Right lung (tissue), 5 donors: ENCODE measurements around the gene FXN. TPM values are rescaled to one million over a fixed set of nuclear protein-coding genes. Genes with fewer than 3 reads are reported as not detected.
"Not testable (repeated sequence)": the region's sequence is repeated elsewhere in the genome, so short reads cannot be mapped to it uniquely, and the experiment has no call there.

ENCODE experiments used
- DNase-seq, 2 donors: peaks; one replicate each; pipeline ENCODE4 v3.0.0-alpha.2; 2013
- polyA plus RNA-seq, 5 donors: library from polyadenylated mRNA; unstranded; fragments of 120-200 nt; gene quantifications; one replicate each; pipeline versions ENCODE4 v1.2.1 to v1.2.3, GENCODE V29; 2013; ENCODE audit warnings: inconsistent platforms in 1 of 5, low replicate concordance in 1 of 5; ENCODE audit not compliant: insufficient read length in 5 of 5, insufficient read depth in 1 of 5

FXN gene
- polyA plus RNA-seq, 5 donors: 21.3 to 25.5 (median 24.6) TPM

DNA sequence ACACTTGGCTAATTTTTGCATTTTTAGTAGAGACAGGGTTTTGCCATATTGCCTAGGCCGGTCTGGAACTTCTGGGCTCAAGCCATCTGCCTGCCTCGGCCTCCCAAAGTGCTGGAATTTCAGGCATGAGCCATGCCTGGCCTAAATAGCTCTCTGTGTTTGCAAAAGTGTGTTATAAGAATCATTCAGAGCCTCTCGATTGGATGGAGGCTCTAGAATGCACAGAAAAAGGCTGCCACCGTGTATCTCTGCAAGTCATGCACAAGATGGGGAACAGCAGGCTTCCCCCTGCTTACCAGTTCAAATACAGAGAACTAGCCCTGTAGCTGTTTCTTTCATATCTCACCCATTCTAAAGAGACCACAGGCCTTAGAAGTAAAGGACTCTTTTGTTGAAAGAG, 28.3 kb downstream of the FXN start:
- DNase-seq: no peak

DNA sequence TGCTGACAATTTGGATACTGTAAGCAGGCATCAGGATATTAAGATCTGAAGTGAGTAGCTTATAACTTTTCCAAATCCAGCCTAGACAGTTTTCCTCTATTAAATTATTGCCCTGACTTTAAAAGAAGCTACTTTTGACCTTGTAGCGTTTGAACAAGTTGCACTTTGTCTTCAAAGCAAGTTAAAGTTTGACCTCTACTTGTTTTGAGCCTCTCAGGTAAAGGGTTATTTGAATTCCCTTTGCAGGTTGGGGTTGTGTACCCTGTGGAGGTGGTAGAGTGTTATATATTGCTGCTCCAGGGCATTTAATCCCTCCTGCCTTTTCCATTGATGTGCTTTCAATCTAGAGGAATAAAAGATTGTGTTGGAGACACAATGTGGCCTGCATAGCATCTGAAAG, 30.1 kb downstream of the FXN start:
- no peak for DNase-seq

DNA sequence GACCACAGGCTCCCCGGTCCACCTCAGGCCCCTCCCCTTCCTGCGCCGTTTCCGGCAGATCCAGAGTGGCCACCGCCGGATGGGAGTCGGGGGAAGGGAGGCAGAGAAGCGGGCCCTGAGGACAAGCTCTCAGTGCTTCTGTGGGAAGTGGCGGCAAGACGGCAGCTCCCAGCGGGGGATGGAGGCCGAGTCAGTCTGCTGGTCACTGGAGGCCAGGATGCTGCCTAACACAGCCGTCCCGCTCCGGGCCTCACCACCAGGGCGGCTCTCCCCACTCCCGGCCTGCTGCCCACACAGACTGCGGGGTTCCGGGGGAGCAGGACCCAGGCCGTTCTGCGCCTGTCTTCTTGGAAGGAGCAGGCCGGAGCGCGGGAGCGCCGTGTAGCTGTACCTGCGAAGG, 31.4 kb downstream of the FXN start:
- no peak for DNase-seq

DNA sequence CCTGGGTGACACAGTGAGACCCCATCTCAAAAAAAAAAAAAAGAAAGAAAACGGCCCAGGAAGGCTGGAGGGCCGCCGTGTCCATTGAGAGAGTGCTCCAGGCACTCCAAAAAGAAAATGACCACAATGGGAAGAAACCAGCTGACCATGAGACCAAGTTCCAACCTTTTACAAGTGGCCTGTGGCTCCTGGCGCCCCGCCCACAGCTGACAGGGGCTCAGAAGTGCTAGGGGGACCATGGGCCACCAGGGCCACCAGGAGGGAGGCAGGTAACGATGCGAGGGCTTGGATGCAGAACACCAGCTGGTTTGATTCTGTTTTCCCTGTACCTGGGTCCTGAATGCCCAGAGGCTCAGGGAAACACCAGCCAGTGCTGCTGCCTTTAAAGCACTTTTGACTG, 34.6 kb downstream of the FXN start:
- DNase-seq: no peak

DNA sequence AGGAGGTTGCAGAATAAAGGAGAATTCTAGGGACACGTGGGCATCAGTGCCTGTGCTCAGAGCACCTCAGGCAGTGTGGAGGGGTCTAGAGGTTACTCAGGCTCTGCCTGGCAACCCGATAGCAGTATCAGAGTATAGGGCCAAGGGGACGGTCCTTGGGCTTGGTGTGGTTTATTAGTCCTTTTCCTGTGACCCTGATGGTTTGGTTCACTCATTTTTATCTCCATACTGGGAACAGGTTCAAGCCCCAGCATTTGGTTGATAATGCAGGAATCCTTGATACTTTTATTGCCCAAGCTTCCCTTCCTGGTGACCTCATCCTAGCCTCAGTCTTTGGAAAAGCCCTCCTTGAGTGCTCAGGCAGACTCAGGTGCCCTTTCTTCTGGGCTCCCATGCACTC, 35.5 kb downstream of the FXN start:
- DNase-seq: no peak

DNA sequence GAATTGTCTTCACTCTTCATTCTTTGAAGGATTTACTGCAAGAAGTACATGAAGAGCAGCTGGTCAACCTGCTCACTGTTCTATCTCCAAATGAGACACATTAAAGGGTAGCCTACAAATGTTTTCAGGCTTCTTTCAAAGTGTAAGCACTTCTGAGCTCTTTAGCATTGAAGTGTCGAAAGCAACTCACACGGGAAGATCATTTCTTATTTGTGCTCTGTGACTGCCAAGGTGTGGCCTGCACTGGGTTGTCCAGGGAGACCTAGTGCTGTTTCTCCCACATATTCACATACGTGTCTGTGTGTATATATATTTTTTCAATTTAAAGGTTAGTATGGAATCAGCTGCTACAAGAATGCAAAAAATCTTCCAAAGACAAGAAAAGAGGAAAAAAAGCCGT, 37.6 kb downstream of the FXN start:
- DNase-seq: no peak

DNA sequence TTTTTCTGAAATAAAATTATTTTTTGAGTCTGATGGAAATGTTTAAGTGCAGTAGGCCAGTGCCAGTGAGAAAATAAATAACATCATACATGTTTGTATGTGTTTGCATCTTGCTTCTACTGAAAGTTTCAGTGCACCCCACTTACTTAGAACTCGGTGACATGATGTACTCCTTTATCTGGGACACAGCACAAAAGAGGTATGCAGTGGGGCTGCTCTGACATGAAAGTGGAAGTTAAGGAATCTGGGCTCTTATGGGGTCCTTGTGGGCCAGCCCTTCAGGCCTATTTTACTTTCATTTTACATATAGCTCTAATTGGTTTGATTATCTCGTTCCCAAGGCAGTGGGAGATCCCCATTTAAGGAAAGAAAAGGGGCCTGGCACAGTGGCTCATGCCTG, 39.2 kb downstream of the FXN start:
- no peak for DNase-seq

DNA sequence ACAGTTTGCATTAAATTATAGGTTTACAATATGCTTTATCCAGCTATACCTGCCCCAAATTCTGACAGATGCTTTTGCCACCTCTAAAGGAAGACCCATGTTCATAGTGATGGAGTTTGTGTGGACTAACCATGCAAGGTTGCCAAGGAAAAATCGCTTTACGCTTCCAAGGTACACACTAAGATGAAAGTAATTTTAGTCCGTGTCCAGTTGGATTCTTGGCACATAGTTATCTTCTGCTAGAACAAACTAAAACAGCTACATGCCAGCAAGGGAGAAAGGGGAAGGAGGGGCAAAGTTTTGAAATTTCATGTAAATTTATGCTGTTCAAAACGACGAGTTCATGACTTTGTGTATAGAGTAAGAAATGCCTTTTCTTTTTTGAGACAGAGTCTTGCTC, 41.0 kb downstream of the FXN start:
- DNase-seq: no peak

DNA sequence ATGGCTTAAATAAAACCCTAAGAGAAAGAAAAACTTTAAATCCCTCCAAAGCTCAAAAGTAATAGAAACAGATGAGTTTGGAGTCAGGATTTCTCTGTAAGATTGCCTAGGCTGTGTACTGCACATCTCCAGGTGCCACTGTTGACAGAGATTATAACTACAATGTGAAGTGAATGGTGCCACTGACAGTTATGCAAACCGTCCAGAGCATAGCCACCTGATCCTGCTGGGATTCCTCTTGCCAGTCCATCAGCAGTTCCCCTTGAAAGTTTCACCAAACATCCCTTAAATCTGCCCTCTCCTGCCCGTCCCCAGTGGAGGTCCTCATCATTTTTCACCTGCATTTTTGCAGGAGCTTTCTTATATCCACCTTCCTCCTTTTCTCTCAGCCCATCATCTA, 42.5 kb downstream of the FXN start:
- DNase-seq: no peak

DNA sequence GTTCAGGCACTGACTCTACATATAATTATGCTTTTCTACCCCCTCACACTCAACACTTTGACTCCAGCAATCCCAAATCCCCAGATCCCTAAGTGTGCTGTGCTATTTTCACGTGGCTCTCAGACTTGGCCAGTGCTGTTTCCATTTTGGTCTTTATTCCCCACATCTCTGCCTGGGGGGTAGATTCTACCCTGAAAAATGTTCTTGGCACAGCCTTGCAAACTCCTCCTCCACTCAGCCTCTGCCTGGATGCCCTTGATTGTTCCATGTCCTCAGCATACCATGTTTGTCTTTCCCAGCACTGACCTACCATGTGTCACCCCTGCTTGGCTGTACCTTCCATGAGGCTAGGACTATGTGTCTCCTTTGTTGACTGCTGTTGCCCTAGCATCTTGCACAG, 43.0 kb downstream of the FXN start:
- no peak for DNase-seq

DNA sequence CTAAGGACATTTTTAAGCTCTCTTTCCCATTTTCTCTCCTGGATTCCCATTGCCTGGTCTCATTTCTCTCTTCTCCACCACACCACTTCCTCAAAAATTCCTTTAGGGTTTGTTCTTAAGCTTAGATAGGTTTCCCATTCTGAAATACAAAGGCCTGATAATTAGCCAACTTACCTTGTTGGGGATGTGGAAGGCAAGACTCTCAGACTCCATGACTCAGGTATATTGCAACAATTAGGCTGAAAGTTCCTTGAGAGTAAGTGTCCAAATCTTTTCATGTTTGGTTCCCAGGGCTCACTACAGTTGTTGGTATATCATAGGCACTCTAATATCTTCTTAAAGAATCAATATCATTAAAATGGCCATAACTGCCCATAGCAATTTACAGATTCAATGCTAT, 43.6 kb downstream of the FXN start:
- no peak for DNase-seq

DNA sequence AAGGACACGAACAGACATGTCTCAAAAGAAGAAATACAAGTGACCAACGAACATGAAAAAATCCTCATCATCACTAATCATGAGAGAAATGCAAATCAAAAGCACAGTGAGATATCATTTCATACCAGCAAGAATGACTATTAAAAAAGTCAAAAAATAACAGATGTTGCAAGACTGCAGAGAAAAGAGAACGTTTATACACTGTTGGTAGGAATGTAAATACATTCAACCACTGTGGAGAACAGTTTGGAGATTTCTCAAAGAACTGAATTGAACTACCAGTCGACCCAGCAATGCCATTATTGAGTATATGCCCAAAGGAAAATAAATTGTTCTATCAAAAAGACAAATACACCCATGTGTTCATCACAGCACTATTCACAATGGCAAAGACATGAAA, 45.7 kb downstream of the FXN start:
- no peak for DNase-seq

DNA sequence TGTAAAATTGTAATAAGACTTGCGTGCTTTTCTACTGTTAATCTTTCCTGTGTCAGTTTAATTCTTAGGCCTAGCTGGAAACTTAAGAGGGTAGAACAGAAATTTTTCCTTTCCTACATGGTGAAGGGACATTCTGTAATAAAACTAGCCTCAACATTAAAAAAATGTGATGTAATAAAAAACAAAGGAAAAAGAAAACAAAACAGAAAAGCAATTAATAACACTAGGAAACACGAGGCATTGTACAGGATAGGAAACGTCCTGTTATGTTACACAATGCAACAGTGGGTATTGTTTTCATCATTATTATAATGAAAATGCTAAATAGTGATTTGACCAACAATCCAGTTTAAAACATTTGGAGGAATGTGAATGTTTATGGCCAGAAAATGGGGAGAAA, 47.8 kb downstream of the FXN start:
- DNase-seq: no peak

DNA sequence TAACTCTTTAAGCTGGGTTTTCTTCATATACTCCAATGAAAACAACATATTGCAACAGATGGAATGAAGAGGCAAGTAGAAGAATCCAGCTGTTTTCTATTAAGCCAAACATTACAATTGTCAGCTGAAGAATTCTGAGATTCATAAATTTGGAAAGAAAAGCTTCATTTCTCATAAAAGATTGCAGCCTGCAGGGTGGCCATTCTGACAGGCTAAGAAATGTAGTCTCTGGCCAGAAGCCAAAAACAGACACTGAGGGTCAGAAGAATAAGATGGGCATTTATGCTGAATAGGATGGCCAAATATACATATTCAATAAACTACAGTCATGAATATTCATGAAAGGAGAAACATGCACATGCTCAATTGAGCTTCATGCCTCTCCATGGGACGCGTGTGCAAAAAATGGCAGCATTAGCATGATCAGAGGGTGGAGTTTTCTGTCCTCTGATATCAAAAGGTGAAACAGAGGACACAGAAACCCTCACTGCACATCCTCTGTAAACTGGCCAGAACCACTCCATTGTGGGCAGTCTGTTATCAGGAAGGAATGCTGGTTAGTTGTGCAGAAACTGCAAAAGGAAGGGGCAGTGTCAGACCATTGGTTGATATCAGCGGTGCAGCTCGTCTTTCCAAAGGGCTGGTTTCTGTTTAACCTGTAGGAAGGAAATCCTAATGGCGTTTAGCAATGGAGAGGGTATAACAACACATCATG, 50.2 kb downstream of the FXN start:
- DNase-seq: peak; percentile 67 to 81

DNA sequence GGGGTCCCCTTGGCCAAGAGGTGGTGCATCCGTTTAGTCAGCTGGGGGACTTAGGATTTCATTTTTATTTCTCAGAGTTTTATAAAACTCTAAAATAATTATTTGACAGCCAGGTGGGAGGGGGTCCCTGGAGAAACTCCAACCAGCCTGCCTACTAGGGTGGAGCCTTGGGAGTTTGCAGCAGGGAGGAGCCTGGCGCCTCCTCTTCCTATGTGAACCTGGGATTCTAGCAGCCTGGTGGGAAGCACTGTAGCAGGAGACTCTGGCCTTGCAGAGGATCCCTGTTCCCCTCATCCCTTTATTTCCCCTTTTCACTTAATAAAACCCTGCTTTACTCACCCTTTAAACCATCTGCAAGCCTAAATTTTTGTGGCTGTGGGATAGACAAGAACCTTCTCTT, 50.8 kb downstream of the FXN start:
- DNase-seq: no peak

DNA sequence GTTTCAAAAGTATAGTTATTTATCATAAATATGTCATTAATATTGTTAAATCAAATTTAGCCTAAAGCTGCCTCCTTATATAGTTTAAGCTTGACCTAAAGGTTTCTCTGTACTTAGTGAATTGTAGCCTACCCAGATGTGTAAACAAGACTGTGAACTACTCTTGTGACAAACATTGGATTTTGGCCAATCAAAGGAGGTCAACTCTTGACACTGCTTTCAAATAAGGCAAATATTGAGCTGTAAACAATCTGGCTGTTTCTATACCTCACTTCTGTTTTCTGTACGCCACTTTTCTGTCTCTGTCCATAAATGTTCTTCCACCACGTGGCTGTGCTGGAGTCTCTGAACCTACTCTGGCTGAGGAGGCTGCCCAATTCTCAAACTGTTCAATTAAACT, 51.2 kb downstream of the FXN start:
- DNase-seq: no peak

DNA sequence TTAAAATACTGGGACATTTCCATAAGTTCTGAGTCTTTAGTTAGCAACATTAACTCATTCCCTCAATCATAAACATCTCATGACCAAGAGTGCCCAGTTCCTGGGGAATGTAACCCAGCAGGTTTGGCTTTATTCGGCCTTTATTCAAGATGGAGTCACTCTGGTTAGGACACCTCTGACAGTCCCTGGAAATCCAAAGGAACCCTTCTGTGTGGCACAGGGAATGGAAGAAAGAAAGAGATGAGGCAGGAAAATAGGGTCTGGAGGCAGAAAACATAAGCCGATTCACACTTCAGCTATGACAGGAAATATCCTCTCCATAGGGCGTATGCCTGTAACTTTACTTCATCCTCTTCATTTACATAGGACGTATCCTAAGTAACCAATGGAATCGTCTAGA, 53.5 kb downstream of the FXN start:
- DNase-seq: no peak

DNA sequence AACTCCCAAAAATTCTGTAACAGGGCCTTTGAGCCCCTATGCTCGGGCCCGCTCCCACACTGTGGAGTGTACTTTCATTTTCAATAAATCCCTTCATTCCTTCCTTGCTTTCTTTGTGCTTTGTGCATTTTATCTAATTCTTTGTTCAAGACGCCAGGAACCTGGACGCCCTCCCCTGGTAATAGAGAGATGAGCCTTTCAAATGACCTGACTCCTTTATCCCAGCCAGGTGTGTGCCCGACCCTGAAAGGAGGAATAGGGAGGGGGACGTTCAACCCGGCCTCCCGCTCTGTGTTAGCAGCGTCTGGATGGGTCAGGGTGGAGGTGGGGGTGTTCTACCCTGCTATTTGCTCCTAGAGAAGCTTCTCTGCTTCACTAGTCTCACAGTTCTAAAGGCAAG, 53.9 kb downstream of the FXN start:
- DNase-seq: no peak

DNA sequence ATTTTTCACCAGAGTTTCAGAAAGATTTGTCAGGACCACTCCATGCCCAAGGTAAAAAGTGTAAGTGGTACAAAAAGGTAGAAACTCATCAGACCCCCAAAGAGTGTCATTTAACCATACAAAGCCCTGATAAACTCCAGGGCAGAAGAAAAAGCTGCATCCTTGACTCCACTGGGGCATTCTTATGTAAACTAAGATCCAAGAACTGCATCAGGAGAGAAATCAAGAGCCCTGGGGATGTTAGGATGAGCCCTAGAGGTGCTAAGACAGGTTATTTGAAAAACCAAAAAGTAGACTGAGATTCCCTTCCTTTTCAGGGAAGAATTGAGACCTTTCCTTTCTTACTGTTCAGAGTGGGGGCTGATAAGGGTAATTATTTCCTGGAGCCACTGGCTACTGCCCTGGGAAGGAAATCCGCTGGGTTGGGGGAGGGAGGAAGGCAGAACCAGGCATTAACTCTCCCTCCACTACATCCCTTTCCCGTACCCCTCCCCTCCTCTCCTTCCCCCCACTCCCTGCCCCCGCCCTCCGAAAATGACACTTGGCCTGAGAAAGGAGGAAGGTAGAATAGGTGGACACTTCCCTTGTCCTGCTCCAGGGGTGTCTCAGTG, 54.7 kb downstream of the FXN start:
- no peak for DNase-seq

DNA sequence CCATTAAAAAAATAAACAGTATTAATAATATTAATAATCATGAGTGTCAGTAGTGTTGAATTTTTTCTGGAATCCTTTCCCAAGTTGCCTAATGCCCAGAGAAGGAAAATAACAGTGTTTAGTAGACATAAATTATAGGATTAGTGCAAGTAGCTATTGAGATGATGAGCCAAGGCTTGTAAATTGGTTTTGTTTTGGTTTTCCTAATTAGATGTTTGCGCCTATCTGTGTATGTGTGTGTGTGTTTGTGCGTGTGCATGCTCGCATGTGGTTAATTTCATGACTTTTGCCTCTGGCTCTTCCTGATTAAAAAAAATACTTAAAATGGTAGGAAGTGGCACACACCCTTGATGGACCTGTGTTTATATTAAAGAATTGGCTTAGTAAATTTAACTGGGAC, 55.4 kb downstream of the FXN start:
- DNase-seq: no peak

DNA sequence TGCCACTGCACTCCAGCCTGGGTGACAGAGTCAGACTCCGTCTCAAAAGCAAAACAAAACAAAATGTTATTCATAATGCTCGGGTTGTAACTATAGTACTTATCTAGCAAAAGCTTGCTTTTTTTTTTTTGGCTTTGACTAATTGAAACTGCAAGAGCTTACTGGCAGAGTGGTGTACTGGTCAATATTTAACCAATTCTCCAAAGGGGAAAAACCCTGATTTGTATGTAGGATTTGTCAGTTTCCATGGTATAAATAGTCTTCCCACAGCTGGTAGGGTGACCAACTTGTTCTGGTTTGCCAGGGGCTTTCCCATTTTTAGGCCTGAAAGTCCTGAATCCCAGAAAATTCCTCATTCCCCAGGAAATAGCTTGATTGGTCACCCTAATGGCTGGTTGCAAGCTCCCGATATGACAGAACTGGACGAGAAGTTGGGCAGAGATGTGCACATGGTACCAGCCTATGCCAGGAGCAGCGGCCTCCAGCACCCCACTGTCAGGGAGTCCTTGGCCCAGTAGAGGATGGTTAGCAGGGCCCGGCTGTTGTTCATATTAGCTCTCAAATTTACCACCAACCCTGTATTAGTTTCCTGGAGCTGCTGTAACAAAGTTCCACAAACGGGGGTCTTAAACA, 58.0 kb downstream of the FXN start:
- no peak for DNase-seq

DNA sequence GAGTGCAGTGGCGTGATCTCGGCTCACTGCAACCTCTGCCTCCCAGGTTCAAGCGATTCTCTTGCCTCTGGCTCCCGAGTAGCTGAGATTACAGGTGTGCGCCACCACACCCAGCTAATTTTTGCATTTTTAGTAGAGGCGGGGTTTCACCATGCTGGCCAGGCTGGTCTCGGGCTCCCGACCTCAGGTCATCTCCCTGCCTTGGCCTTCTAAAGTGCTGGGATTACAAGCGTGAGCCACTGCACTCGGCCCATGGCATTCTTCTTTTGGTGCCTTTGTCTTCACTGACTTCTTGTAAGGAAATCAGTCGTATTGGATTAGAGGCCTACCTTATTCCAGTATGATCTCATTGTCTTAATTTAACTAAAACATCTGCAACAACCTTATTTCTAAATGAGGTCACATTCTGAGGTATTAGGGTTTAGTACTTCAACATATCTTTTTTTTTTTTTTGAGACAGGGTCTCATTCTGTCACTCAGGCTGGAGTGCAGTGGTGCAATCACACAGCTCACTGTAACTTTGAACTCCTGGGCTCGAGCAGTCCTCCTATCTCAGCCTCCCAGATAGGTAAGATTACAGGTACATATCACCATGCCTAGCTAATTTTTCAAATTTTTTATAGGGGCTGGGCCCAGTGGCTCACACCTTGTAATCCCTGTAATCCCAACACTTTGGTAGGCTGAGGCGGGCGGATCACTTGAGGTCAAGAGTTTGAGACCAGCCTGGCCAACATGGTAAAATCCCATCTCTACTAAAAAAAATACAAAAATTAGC, 59.0 kb downstream of the FXN start:
- DNase-seq: not testable (repeated sequence)

DNA sequence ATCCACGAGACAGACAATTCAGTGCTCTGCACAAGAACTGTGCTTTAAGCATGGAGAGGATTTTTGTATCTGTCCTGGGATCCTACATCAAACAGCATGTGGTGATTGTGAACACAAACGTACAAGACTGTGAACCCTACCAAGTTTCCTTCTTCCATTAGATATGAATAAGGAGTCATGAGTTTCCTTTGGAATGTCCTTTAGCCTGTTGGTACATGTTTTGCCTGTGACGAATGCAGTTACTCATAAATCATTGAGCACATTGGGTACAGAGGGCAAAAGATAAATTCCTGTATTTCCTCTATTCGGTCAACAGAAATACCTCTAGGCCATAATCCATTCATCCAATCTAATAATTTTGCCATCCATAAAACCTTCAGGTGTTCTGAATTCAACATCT, 61.5 kb downstream of the FXN start:
- no peak for DNase-seq
